ENCODE results near the gene SGCE.

The SGCE gene

GRCh38 chr7:94657771-94658693 lies 2.1 kb upstream of the SGCE start:
- peak overlapping the region; percentile 71 for H3K4me3 ChIP-seq (ENCODE audit: low read length)
- peak; percentile 97 for DNase-seq (ENCODE audit: low read depth)
- no peak for TF ChIP-seq CTCF (IDR thresholded peaks at IDR 0.05; ENCODE audit: insufficient read depth, low read depth, low read length, missing control alignments)

GRCh38 chr7:94656925-94657731 lies 1.2 kb upstream of the SGCE start:
- H3K4me3 ChIP-seq (ENCODE audit: low read length): peak overlapping the region; percentile 71
- peak; percentile 45 for DNase-seq (ENCODE audit: low read depth)
- TF ChIP-seq CTCF (IDR thresholded peaks at IDR 0.05; ENCODE audit: insufficient read depth, low read depth, low read length, missing control alignments): no peak

GRCh38 chr7:94656658-94656924 lies 658 bp upstream of the SGCE start:
- peak overlapping the region; percentile 71 for H3K4me3 ChIP-seq (ENCODE audit: low read length)
- no peak for TF ChIP-seq CTCF (IDR thresholded peaks at IDR 0.05; ENCODE audit: insufficient read depth, low read depth, low read length, missing control alignments)
- no peak for DNase-seq (ENCODE audit: low read depth)

- DNase-seq (ENCODE audit: low read depth): peak; percentile 24
These were observed 646 bp downstream of the SGCE start for GRCh38 chr7:94655126-94655847.

GRCh38 chr7:94654783-94655125 lies 1.2 kb downstream of the SGCE start:
- H3K4me3 ChIP-seq (ENCODE audit: low read length): peak overlapping the region; percentile 71
- no peak for TF ChIP-seq CTCF (IDR thresholded peaks at IDR 0.05; ENCODE audit: insufficient read depth, low read depth, low read length, missing control alignments)
- no peak for DNase-seq (ENCODE audit: low read depth)

More at GRCh38 chr7:94655126-94655847, 646 bp downstream of the SGCE start:
- peak overlapping the region; percentile 71 for H3K4me3 ChIP-seq (ENCODE audit: low read length)
- no peak for TF ChIP-seq CTCF (IDR thresholded peaks at IDR 0.05; ENCODE audit: insufficient read depth, low read depth, low read length, missing control alignments)

GRCh38 chr7:94650147-94651051 lies 5.5 kb downstream of the SGCE start:
- DNase-seq (ENCODE audit: low read depth): no peak
- no peak for TF ChIP-seq CTCF (IDR thresholded peaks at IDR 0.05; ENCODE audit: insufficient read depth, low read depth, low read length, missing control alignments)
- H3K4me3 ChIP-seq (ENCODE audit: low read length): no peak overlapping the region
